ENCODE data around the gene CCSER1. TPM values are rescaled to one million over a fixed set of nuclear protein-coding genes. Genes with fewer than 3 reads are reported as not detected.

CCSER1 gene
- polyA plus RNA-seq, 3 donors: 0.09 to 0.75 (median 0.13) TPM

- intact Hi-C loops (cut with micrococcal nuclease): no loop called here
- Histone ChIP-seq H3K79me2 (ENCODE audit: insufficient read depth, low read length) (no peaks in the 10 kb centered on the region), H2AFZ (ENCODE audit: insufficient read depth, low read depth, low read length, poor library complexity, severe bottlenecking) (no peak overlapping the region), H3K27ac (ENCODE audit: low read depth in 1 of 2, low read length in 2 of 2) (no peak overlapping the region), H3K27me3 (ENCODE audit: control insufficient read depth in 2 of 2, insufficient read depth in 2 of 2, low read length in 2 of 2) (no peaks in the 10 kb centered on the region), H3K4me2 (replicated peaks; ENCODE audit: extremely low read depth, low read length, poor library complexity, severe bottlenecking) (no peak overlapping the region), H3K4me1 (ENCODE audit: control insufficient read depth in 1 of 2, insufficient read depth in 2 of 2, low read length in 2 of 2) (no peaks in the 10 kb centered on the region), H3K36me3 (replicated peaks in 1 of 2; ENCODE audit: control insufficient read depth in 1 of 2, insufficient read depth in 2 of 2, low read length in 2 of 2) (no peaks in the 10 kb centered on the region), H3K9ac (ENCODE audit: insufficient read depth, low read length, poor library complexity, severe bottlenecking) (no peak overlapping the region), H3K9me3 (replicated peaks in 1 of 2; ENCODE audit: control insufficient read depth in 1 of 2, insufficient read depth in 1 of 2, low read length in 2 of 2) (no peaks in the 10 kb centered on the region), H3K4me3 (replicated peaks in 1 of 3; ENCODE audit: low read depth in 2 of 3, low read length in 3 of 3) (no peak overlapping the region), H4K20me1 (ENCODE audit: insufficient read depth, low read length) (no peaks in the 10 kb centered on the region)
- no peaks in the 10 kb centered on the region for H3K4me1 Mint-ChIP-seq
- H3K4me3 Mint-ChIP-seq: no peak overlapping the region
- H3K27me3 Mint-ChIP-seq (ENCODE audit: low read depth in 3 of 3): no peaks in the 10 kb centered on the region
- TF ChIP-seq, protein P1, sequence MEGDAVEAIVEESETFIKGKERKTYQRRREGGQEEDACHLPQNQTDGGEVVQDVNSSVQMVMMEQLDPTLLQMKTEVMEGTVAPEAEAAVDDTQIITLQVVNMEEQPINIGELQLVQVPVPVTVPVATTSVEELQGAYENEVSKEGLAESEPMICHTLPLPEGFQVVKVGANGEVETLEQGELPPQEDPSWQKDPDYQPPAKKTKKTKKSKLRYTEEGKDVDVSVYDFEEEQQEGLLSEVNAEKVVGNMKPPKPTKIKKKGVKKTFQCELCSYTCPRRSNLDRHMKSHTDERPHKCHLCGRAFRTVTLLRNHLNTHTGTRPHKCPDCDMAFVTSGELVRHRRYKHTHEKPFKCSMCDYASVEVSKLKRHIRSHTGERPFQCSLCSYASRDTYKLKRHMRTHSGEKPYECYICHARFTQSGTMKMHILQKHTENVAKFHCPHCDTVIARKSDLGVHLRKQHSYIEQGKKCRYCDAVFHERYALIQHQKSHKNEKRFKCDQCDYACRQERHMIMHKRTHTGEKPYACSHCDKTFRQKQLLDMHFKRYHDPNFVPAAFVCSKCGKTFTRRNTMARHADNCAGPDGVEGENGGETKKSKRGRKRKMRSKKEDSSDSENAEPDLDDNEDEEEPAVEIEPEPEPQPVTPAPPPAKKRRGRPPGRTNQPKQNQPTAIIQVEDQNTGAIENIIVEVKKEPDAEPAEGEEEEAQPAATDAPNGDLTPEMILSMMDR (IDR thresholded peaks at IDR 0.05): no peak
- H3K9me3 Mint-ChIP-seq: peaks cover 0 to 8% (median 2%) of the 10 kb centered on the region in 7 donors
- no peaks in the 10 kb centered on the region for H3K36me3 Mint-ChIP-seq
- no peak overlapping the region for H3K27ac Mint-ChIP-seq
- no CpG with 5 or more reads among the region's 1 CpG for WGBS (ENCODE audit: insufficient coverage)
- no peak for DNase-seq
Observed at GRCh38 chr4:90715242-90715641, 588.0 kb downstream of the CCSER1 start.

GRCh38 chr4:90718931-90719330, 591.7 kb downstream of the CCSER1 start:
- no peak overlapping the region for H3K4me3 Mint-ChIP-seq
- no peaks in the 10 kb centered on the region for H3K27me3 Mint-ChIP-seq (ENCODE audit: low read depth in 3 of 3)
- H3K36me3 ChIP-seq (replicated peaks in 1 of 2; ENCODE audit: control insufficient read depth in 1 of 2, insufficient read depth in 2 of 2, low read length in 2 of 2): no peaks in the 10 kb centered on the region
- H3K4me1 Mint-ChIP-seq: no peaks in the 10 kb centered on the region
- H4K20me1 ChIP-seq (ENCODE audit: insufficient read depth, low read length): no peaks in the 10 kb centered on the region
- 93% methylated on average over 8 of the region's 10 CpGs for WGBS (ENCODE audit: insufficient coverage)
- H3K27me3 ChIP-seq (ENCODE audit: control insufficient read depth in 2 of 2, insufficient read depth in 2 of 2, low read length in 2 of 2): no peaks in the 10 kb centered on the region
- TF ChIP-seq, protein P1 (IDR thresholded peaks at IDR 0.05): no peak
- no peaks in the 10 kb centered on the region for H3K79me2 ChIP-seq (ENCODE audit: insufficient read depth, low read length)
- intact Hi-C loops (cut with micrococcal nuclease): no loop called here
- no peak overlapping the region for H3K27ac Mint-ChIP-seq
- H3K4me1 ChIP-seq (ENCODE audit: control insufficient read depth in 1 of 2, insufficient read depth in 2 of 2, low read length in 2 of 2): no peaks in the 10 kb centered on the region
- no peak overlapping the region for H3K4me2 ChIP-seq (replicated peaks; ENCODE audit: extremely low read depth, low read length, poor library complexity, severe bottlenecking)
- no peak overlapping the region for H2AFZ ChIP-seq (ENCODE audit: insufficient read depth, low read depth, low read length, poor library complexity, severe bottlenecking)
- no peak for DNase-seq
- H3K27ac ChIP-seq (ENCODE audit: low read depth in 1 of 2, low read length in 2 of 2): no peak overlapping the region
- H3K9ac ChIP-seq (ENCODE audit: insufficient read depth, low read length, poor library complexity, severe bottlenecking): no peak overlapping the region
- H3K9me3 ChIP-seq (replicated peaks in 1 of 2; ENCODE audit: control insufficient read depth in 1 of 2, insufficient read depth in 1 of 2, low read length in 2 of 2): no peaks in the 10 kb centered on the region
- H3K9me3 Mint-ChIP-seq: peaks cover 0 to under 1% (median 0%) of the 10 kb centered on the region in 7 donors
- no peak overlapping the region for H3K4me3 ChIP-seq (replicated peaks in 1 of 3; ENCODE audit: low read depth in 2 of 3, low read length in 3 of 3)
- H3K36me3 Mint-ChIP-seq: no peaks in the 10 kb centered on the region

All from CD14-positive monocyte (primary cell).